Activated naive CD8-positive, alpha-beta T cell (primary cell): ENCODE measurements around the gene CCZ1B.
"Not testable (repeated sequence)": the region's sequence is repeated elsewhere in the genome, so short reads cannot be mapped to it uniquely, and the experiment has no call there.

Experiments used
- H3K27ac Mint-ChIP-seq: one replicate; pipeline ENCODE4 v1.8.0; 2021; ENCODE audit warnings: mixed read lengths
- H3K27me3 Mint-ChIP-seq: one replicate; pipeline ENCODE4 v1.8.0; 2021; ENCODE audit warnings: mixed read lengths
- H3K36me3 Mint-ChIP-seq: one replicate; pipeline ENCODE4 v1.8.0; 2021; ENCODE audit warnings: mixed read lengths
- H3K4me1 Mint-ChIP-seq: one replicate; pipeline ENCODE4 v1.8.0; 2021; ENCODE audit warnings: low read depth, mixed read lengths
- H3K4me3 Mint-ChIP-seq: one replicate; pipeline ENCODE4 v1.8.0; 2021; ENCODE audit warnings: mild to moderate bottlenecking, mixed read lengths
- H3K9me3 Mint-ChIP-seq: one replicate; pipeline ENCODE4 v1.8.0; 2021; ENCODE audit warnings: low read depth, mixed read lengths

The CCZ1B gene

DNA sequence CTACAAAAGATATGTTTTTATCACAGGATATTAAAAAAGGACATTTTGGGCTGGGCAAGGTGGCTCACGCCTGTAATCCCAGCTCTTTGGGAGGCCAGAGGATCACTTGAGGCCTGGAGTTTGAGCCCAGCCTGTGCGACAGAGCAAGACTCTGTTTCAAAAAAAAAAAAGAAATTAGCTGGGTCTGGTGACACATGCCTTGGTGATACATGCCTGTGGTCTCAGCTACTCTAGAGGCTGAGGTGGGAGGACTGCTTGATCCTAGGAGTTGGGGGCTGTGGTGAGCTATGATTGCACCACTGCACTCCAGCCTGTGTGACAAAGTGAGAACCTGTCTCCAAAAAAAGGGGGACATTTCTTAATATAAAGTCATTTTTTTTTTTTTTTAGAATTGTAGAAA is 25.7 kb downstream of the CCZ1B start:
- not testable (repeated sequence) for H3K4me1 Mint-ChIP-seq, H3K9me3 Mint-ChIP-seq, H3K4me3 Mint-ChIP-seq, H3K27me3 Mint-ChIP-seq, H3K36me3 Mint-ChIP-seq, H3K27ac Mint-ChIP-seq

GRCh38 chr7:6799887-6800286 is 26.2 kb downstream of the CCZ1B start:
- not testable (repeated sequence) for H3K9me3 Mint-ChIP-seq, H3K36me3 Mint-ChIP-seq, H3K27me3 Mint-ChIP-seq, H3K4me3 Mint-ChIP-seq, H3K4me1 Mint-ChIP-seq, H3K27ac Mint-ChIP-seq

- H3K4me3 Mint-ChIP-seq, H3K36me3 Mint-ChIP-seq, H3K27ac Mint-ChIP-seq, H3K9me3 Mint-ChIP-seq, H3K27me3 Mint-ChIP-seq, H3K4me1 Mint-ChIP-seq: not testable (repeated sequence)
Observed at GRCh38 chr7:6798047-6798446, 28.0 kb downstream of the CCZ1B start.

DNA sequence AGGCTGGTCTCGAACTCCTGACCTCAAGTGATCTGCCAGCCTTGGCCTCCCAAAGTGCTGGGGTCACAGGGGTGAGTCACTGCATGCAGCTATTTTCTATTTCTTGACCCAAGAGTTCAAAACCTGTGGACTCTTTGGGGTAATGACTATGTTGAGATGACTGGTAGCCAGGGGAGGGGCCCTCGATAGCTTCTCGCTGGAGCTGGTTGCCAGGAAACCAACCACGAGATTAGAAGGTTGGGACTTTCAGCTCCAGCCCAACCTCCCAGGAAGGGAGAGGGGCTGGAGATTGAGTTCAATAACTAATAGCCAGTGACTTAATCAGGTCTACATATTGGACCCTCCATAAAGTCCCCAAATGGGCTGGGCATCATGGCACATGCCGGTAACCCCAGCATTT is 28.9 kb downstream of the CCZ1B start:
- not testable (repeated sequence) for H3K4me3 Mint-ChIP-seq, H3K27ac Mint-ChIP-seq, H3K36me3 Mint-ChIP-seq, H3K9me3 Mint-ChIP-seq, H3K4me1 Mint-ChIP-seq, H3K27me3 Mint-ChIP-seq

DNA sequence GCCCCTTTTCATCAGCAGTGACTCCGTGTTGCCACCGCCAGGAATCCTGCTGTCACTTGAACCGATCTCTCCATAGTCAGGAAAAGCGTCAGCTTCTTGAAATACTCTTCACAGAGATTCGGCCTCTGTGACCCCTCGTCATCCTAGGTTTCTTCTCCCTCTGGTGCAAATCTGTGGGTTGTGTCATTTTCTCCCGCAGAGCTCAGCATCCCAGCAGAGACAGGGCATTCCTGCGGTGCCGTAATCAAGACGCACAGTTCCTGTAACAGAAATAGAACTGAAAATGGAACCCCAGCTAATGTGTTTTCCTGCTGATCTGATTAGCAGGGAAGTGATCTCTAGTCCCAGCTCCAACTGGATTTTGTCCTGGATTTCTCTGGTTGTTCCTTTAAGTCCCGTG is 31.8 kb downstream of the CCZ1B start:
- not testable (repeated sequence) for H3K36me3 Mint-ChIP-seq, H3K27ac Mint-ChIP-seq, H3K27me3 Mint-ChIP-seq, H3K4me1 Mint-ChIP-seq, H3K9me3 Mint-ChIP-seq, H3K4me3 Mint-ChIP-seq

GRCh38 chr7:6792113-6792872 is 33.8 kb downstream of the CCZ1B start:
- H3K27ac Mint-ChIP-seq, H3K4me3 Mint-ChIP-seq, H3K27me3 Mint-ChIP-seq, H3K4me1 Mint-ChIP-seq, H3K36me3 Mint-ChIP-seq, H3K9me3 Mint-ChIP-seq: not testable (repeated sequence)

DNA sequence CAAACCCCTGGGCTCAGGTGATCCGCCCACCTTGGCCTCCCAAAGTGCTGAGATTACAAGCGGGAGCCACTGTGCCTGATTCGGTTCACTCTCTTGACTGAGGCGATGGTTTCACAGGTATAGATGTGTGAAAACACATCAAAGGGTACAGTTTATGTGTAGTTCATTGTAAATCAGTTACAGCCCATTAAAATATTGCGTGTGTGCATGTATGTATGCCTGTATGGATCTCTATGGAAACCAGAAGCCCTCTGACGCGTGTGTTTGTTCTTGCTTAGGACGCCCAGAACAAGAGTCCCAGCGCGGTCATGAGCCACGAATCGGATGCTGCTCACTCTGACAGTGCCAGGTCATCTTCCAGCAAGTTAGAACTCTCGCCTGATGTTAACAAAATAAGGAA is 36.7 kb downstream of the CCZ1B start:
- H3K9me3 Mint-ChIP-seq, H3K27ac Mint-ChIP-seq, H3K4me1 Mint-ChIP-seq, H3K36me3 Mint-ChIP-seq, H3K4me3 Mint-ChIP-seq, H3K27me3 Mint-ChIP-seq: not testable (repeated sequence)

- not testable (repeated sequence) for H3K4me1 Mint-ChIP-seq, H3K27me3 Mint-ChIP-seq, H3K27ac Mint-ChIP-seq, H3K9me3 Mint-ChIP-seq, H3K36me3 Mint-ChIP-seq, H3K4me3 Mint-ChIP-seq
Observed at GRCh38 chr7:6781581-6781980, 44.5 kb downstream of the CCZ1B start.

GRCh38 chr7:6761186-6761585 is 64.9 kb downstream of the CCZ1B start:
- H3K27ac Mint-ChIP-seq, H3K4me1 Mint-ChIP-seq, H3K9me3 Mint-ChIP-seq, H3K36me3 Mint-ChIP-seq, H3K27me3 Mint-ChIP-seq, H3K4me3 Mint-ChIP-seq: not testable (repeated sequence)

DNA sequence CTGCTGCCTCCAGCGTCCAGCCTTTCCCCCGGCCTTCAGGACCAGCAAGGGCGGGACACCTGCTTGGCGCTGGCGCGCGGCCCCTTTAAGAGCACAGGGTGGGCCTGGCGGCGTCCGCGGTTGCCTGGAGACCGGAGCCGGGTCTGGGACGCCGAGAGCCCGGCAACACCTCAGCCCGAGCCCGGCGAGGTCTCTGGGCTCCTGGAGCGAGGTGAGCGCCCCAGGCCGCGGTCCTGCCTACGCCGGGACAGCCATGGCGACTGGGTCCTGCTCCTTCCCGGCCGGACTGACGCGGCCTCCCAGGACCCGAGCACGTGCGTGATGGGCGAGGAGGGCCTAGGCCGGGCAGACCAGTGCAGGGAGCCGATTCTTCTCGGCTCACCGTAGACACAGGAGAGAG is 72.1 kb downstream of the CCZ1B start, which contains the start of gene RSPH10B2:
RSPH10B2 (plus strand) TSS at position 140 of the 400 bp plus-strand sequence. CDS start 3,575 bp downstream, outside the sequence.
- not testable (repeated sequence) for H3K9me3 Mint-ChIP-seq, H3K4me1 Mint-ChIP-seq, H3K27ac Mint-ChIP-seq, H3K4me3 Mint-ChIP-seq, H3K36me3 Mint-ChIP-seq, H3K27me3 Mint-ChIP-seq

DNA sequence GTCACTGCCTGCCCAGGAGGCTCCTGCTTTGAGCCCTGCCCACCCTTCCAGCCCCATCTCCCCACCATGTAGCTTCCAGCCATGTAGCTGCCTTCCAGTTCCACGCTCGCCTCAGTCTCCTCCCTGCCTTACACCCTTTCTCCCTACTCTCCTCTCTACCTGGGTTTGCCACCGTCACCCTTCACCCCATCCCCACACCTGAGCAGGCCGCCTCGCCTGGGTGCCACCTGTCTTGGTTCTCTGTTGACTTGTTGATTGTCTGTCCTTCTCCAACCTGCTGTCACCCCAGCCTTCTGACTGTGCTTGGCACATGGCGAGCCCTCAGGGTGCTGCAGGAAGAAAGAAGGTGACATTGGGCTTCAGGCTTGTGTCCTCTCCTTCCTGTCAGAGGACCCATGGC is 75.9 kb downstream of the CCZ1B start:
- not testable (repeated sequence) for H3K4me3 Mint-ChIP-seq, H3K27me3 Mint-ChIP-seq

DNA sequence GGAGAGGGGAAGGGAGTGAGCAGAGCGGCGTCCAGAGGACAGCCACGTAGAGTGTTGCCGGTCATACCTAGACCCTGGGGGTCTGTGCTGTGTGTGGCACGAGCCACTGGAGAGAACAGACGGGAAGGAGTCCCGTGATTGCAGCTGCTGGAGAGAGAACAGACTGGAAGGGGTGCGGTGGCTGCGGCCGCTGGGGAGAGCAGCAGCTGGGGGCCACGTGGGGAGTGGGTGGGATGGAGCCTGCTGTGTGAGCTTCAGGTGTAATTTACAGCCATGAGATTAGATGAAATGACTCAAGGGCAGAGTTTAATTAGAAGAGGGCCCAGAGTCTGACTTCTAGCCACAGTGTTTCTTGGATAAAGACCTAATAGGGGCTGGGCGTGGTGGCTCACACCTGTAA is 76.7 kb downstream of the CCZ1B start:
- H3K4me1 Mint-ChIP-seq, H3K9me3 Mint-ChIP-seq, H3K27me3 Mint-ChIP-seq, H3K36me3 Mint-ChIP-seq, H3K4me3 Mint-ChIP-seq, H3K27ac Mint-ChIP-seq: not testable (repeated sequence)

More for the DNA sequence above, 75.9 kb downstream of the CCZ1B start:
- not testable (repeated sequence) for H3K36me3 Mint-ChIP-seq, H3K27ac Mint-ChIP-seq, H3K4me1 Mint-ChIP-seq, H3K9me3 Mint-ChIP-seq
